Measurements from ENCODE around the gene GBE1.

The GBE1 gene

DNA sequence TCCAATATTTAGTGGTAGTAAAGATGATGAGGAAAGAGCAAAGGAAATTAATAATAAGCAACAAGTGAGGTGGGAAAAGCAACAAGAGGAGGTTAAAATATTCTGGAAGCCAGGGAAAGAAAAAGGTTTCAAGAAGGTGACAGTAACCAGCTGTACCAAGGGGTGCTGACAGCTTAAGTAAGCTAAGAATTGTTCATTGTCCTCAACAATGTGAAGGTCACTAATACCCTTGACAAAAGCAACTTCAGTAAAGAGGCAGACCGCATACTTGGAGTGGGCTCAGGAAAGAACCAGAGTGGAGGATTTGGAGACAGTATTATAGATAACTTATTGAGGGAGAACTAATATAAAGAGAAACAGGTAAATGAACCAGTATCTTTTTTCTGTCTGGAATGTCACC is 116.2 kb downstream of the GBE1 start:
- DNase-seq (ENCODE audit: low read depth, low spot score): no peak
- no peak for TF ChIP-seq CTCF (IDR thresholded peaks at IDR 0.05; ENCODE audit: insufficient read depth, low read length, missing control alignments)
- H3K4me3 ChIP-seq (ENCODE audit: low read depth, low read length): no peak overlapping the region
- CTCF ChIA-PET: interaction anchor here (0.9 to 5.7 kb wide), 6 partner anchors 10 to 225 kb away, joined by 3 to 38 read pairs (median 14); no protein-coding TSS in a partner anchor
- POLR2A ChIA-PET: no interaction called here

GRCh38 chr3:81643721-81644120 is 117.7 kb downstream of the GBE1 start:
- TF ChIP-seq CTCF (IDR thresholded peaks at IDR 0.05; ENCODE audit: insufficient read depth, low read length, missing control alignments): peak; percentile 12
- DNase-seq (ENCODE audit: low read depth, low spot score): peak; percentile 5
- POLR2A ChIA-PET: no interaction called here

GRCh38 chr3:81638480-81638879 is 123.0 kb downstream of the GBE1 start:
- CTCF ChIA-PET: no interaction called here

More at GRCh38 chr3:81643721-81644120, 117.7 kb downstream of the GBE1 start:
- H3K4me3 ChIP-seq (ENCODE audit: low read depth, low read length): no peak overlapping the region
- CTCF ChIA-PET: interaction anchor here (1.1 to 5.7 kb wide), 9 partner anchors 10 to 341 kb away, joined by 3 to 38 read pairs (median 4); no protein-coding TSS in a partner anchor

GRCh38 chr3:81632659-81633058 is 128.8 kb downstream of the GBE1 start:
- DNase-seq (ENCODE audit: low read depth, low spot score): no peak
- no peak for TF ChIP-seq CTCF (IDR thresholded peaks at IDR 0.05; ENCODE audit: insufficient read depth, low read length, missing control alignments)
- POLR2A ChIA-PET: no interaction called here
- CTCF ChIA-PET: interaction anchor here (0.7 kb wide), 1 partner anchor 50 kb away, joined by 3 read pairs; no protein-coding TSS in a partner anchor
- H3K4me3 ChIP-seq (ENCODE audit: low read depth, low read length): no peak overlapping the region

More at GRCh38 chr3:81638480-81638879, 123.0 kb downstream of the GBE1 start:
- no peak overlapping the region for H3K4me3 ChIP-seq (ENCODE audit: low read depth, low read length)
- no peak for DNase-seq (ENCODE audit: low read depth, low spot score)
- no peak for TF ChIP-seq CTCF (IDR thresholded peaks at IDR 0.05; ENCODE audit: insufficient read depth, low read length, missing control alignments)
- POLR2A ChIA-PET: no interaction called here

DNA sequence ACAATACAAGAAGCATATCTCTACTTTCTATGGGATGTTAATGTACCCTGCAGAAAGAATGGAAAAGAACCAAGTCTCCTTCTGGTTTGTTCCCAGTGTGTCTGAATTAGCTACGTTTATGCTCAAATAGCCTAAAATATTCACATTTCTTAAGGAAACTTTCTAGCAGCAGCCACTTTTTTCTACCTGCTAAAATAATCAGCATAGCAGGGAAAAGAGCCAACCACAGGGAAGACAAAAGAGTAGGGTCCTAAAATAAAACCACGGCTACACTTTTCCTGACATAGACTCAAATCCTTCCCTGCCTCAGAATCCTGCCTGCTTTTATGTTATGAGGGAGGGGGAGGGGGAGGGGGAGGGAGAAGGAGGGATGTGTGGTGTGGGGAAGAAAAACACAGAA is 136.7 kb downstream of the GBE1 start:
- TF ChIP-seq CTCF (IDR thresholded peaks at IDR 0.05; ENCODE audit: insufficient read depth, low read length, missing control alignments): no peak
- CTCF ChIA-PET: no interaction called here
- DNase-seq (ENCODE audit: low read depth, low spot score): no peak
- no peak overlapping the region for H3K4me3 ChIP-seq (ENCODE audit: low read depth, low read length)
- POLR2A ChIA-PET: no interaction called here

DNA sequence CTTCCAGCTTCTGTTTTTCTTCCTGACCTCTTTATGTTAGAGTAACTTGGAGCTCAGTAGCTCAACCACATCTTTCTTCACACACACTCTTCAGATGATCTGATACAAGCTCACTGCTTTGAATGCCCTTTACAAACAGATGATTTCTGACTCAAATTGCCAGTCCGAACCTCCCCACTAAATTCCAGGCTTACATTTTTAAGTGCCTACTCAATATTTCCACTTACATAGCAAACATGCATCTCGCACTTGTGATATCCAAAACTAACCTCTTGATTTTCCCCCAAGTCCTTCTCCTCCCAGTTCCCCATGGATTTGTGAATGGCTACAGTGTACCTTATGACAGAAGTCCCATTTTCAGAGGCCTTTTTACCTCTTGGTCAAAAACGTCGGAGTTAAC is 139.1 kb downstream of the GBE1 start:
- ChIA-PET CTCF (interaction anchor here (1.2 kb wide), 1 partner anchor 320 kb away, joined by 4 read pairs; no protein-coding TSS in a partner anchor), POLR2A (interaction anchor here (1.8 kb wide), 1 partner anchor 139 kb away, joined by 5 read pairs; the partner anchor contains the start of gene GBE1)
- TF ChIP-seq CTCF (IDR thresholded peaks at IDR 0.05; ENCODE audit: insufficient read depth, low read length, missing control alignments): no peak
- no peak overlapping the region for H3K4me3 ChIP-seq (ENCODE audit: low read depth, low read length)
- DNase-seq (ENCODE audit: low read depth, low spot score): peak; percentile 65
